Islet precursor cell (in vitro differentiated cells): ENCODE measurements around the gene FHOD3.
"Not testable (repeated sequence)": the region's sequence is repeated elsewhere in the genome, so short reads cannot be mapped to it uniquely, and the experiment has no call there.

ENCODE experiments used
- DNase-seq: peaks from one replicate; pipeline ENCODE4 v3.0.0-alpha.2; 2018

The FHOD3 gene

GRCh38 chr18:36680042-36680441 is 382.5 kb downstream of the FHOD3 start:
- DNase-seq: no peak

- no peak for DNase-seq
Measured at GRCh38 chr18:36685580-36685979, 388.1 kb downstream of the FHOD3 start.

- DNase-seq: peak; percentile 87
Measured at GRCh38 chr18:36688020-36688965, 390.8 kb downstream of the FHOD3 start.

GRCh38 chr18:36692371-36692770 is 394.9 kb downstream of the FHOD3 start:
- no peak for DNase-seq

GRCh38 chr18:36692921-36693332 is 395.4 kb downstream of the FHOD3 start:
- DNase-seq: no peak

- DNase-seq: no peak
Measured at GRCh38 chr18:36693931-36694620, 396.6 kb downstream of the FHOD3 start.

- no peak for DNase-seq
Measured at GRCh38 chr18:36695806-36696205, 398.3 kb downstream of the FHOD3 start.

- DNase-seq: no peak
Measured at GRCh38 chr18:36697905-36698304, 400.4 kb downstream of the FHOD3 start.

- DNase-seq: no peak
Measured at GRCh38 chr18:36700955-36701354, 403.4 kb downstream of the FHOD3 start.

GRCh38 chr18:36702401-36703013 is 405.0 kb downstream of the FHOD3 start:
- no peak for DNase-seq

GRCh38 chr18:36704156-36704555 is 406.6 kb downstream of the FHOD3 start:
- DNase-seq: no peak

- no peak for DNase-seq
Measured at GRCh38 chr18:36706134-36706881, 408.8 kb downstream of the FHOD3 start.

GRCh38 chr18:36708366-36708765 is 410.9 kb downstream of the FHOD3 start:
- no peak for DNase-seq

GRCh38 chr18:36709315-36709714 is 411.8 kb downstream of the FHOD3 start:
- DNase-seq: no peak

GRCh38 chr18:36711014-36711725 is 413.7 kb downstream of the FHOD3 start:
- DNase-seq: no peak

- DNase-seq: peak; percentile 66
Measured at GRCh38 chr18:36711813-36712444, 414.4 kb downstream of the FHOD3 start.

- no peak for DNase-seq
Measured at GRCh38 chr18:36714476-36714875, 417.0 kb downstream of the FHOD3 start.

- no peak for DNase-seq
Measured at GRCh38 chr18:36717422-36718110, 420.1 kb downstream of the FHOD3 start.

GRCh38 chr18:36718705-36719328 is 421.3 kb downstream of the FHOD3 start:
- no peak for DNase-seq

GRCh38 chr18:36719630-36720029 is 422.1 kb downstream of the FHOD3 start:
- no peak for DNase-seq

GRCh38 chr18:36721351-36721750 is 423.8 kb downstream of the FHOD3 start:
- not testable (repeated sequence) for DNase-seq
